ENCODE measurements around the gene ADGRF4.

ADGRF4 gene

GRCh38 chr6:47681201-47681990 lies 17.0 kb upstream of the ADGRF4 start:
- DNase-seq (ENCODE audit: low read depth): no peak

- DNase-seq (ENCODE audit: low read depth): no peak
Measured at GRCh38 chr6:47686411-47686810, 12.0 kb upstream of the ADGRF4 start.

DNA sequence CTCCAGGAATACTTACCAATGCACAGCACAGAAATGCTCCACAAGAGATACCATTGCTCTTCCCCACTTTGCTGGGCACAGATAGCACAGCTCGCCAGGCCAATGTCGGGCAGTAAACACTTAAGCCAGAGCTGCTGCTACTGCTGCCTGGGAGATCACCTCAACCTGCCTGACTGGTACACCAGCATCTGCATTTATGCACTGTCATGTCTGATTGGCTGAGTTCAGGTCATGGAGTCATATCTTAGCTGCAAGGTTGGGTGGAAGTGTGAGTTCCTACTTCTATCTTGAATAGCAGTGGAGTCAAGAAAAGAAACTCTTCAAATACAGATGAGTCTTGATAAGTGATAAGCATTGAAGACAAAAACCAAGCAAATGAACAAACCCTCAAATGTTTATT lies 10.9 kb upstream of the ADGRF4 start:
- DNase-seq (ENCODE audit: low read depth): no peak

DNA sequence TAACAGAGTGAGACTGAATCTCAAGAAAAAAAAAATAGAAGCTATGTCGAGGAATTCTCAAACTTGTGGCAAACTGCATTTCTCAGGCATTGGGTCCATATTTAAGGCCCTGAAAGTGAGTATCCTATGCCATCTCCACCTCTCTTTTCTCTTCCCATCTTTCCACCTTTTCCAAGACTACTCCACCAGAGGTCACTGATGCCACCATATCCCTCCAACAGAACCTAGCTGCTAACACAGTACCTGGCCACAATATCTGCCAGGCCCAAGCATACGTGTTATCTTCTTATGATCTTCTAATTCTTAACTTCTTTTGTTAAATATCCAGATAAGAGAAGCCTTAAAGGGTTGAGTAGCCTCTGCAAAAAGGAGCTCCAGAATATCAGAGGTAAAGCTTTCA lies 8.2 kb upstream of the ADGRF4 start:
- no peak for DNase-seq (ENCODE audit: low read depth)

- DNase-seq (ENCODE audit: low read depth): no peak
Measured at GRCh38 chr6:47690791-47691190, 7.6 kb upstream of the ADGRF4 start.

- no peak for DNase-seq (ENCODE audit: low read depth)
Measured at GRCh38 chr6:47697925-47698324, 455 bp upstream of the ADGRF4 start.

DNA sequence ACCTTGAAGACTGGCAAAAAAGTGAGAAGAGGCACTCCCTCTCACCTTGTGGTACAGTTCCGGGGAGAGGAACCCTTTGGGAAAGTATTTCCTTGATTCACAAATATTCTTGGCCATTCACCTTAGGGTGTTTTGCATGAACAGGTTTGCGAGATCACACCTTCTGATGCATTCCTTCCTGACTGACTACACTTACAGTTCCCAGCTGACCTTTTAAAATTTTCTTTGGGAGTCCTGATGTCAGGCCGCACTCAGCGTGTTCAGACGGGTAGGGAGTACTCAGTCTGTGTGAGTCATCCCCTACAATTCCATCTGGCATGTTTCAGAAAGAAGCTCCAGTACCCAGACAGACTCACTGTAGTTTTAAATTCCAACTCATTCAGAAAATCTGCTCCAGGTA lies 1.7 kb downstream of the ADGRF4 start:
- DNase-seq (ENCODE audit: low read depth): no peak

- no peak for DNase-seq (ENCODE audit: low read depth)
Measured at GRCh38 chr6:47700596-47700995, 2.2 kb downstream of the ADGRF4 start.

DNA sequence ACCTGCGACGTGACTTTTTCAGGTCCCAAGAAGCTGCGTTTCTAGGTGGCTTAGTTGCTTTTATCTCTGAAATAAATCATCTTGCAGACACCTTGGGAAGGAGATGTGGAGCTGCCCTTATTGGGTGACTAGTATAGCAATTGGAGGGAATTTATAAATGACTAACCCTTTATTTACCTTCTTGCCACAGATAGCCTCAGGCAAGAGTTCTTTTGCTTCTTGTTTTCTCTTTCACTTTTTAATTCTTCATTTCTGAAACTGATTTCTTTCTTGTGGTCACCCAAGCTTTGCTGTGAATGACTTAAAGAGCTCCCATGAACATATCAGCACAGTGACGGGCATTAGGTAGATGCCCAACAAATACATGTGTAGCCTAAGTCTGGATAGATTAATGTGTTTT lies 3.0 kb downstream of the ADGRF4 start:
- DNase-seq (ENCODE audit: low read depth): no peak

DNA sequence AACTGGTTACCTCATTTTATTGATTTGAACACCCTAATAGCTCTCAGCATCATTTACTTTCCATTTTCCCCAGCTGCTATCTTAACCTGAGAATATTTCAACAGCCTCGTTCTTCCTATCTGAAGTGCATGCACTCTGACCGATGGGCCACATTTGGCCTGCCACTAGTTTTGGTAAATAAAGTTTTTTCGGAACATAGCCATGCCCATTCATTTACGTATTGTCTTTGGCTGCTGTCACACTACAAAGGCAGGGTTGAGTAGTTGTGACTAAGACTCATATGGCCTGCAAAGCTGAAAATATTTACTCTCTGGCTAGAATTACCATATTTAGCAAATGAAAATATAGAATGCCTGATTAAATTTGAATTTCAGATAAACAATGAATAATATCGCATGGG lies 10.8 kb downstream of the ADGRF4 start:
- DNase-seq (ENCODE audit: low read depth): no peak

- no peak for DNase-seq (ENCODE audit: low read depth)
Measured at GRCh38 chr6:47710295-47710694, 11.9 kb downstream of the ADGRF4 start.

DNA sequence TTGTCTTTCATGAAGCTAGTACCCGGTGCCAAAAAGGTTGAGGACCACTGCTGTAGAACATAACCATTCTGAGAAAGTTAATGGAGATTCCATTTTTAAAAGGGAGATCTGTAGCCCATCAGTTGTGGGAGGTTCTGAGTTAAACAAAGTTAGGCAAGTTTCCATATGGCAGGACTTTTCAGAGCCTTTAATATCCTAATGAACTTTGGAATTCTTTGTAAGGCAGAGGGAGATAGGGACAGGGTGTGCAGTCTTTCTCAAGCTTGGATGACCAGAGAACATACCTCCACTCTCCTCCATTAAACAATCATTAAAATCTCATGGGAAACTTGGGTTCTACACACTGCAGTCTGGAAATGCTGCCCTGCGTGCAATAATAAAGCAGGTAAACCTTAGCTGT lies 14.8 kb downstream of the ADGRF4 start:
- DNase-seq (ENCODE audit: low read depth): no peak

DNA sequence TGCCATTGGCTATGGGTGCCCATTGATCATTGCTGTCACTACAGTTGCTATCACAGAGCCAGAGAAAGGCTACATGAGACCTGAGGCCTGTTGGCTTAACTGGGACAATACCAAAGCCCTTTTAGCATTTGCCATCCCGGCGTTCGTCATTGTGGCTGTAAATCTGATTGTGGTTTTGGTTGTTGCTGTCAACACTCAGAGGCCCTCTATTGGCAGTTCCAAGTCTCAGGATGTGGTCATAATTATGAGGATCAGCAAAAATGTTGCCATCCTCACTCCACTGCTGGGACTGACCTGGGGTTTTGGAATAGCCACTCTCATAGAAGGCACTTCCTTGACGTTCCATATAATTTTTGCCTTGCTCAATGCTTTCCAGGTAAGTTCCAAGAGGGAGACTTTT lies 16.4 kb downstream of the ADGRF4 start:
- DNase-seq (ENCODE audit: low read depth): no peak

- DNase-seq (ENCODE audit: low read depth): no peak
Measured at GRCh38 chr6:47715782-47716181, 17.4 kb downstream of the ADGRF4 start.

DNA sequence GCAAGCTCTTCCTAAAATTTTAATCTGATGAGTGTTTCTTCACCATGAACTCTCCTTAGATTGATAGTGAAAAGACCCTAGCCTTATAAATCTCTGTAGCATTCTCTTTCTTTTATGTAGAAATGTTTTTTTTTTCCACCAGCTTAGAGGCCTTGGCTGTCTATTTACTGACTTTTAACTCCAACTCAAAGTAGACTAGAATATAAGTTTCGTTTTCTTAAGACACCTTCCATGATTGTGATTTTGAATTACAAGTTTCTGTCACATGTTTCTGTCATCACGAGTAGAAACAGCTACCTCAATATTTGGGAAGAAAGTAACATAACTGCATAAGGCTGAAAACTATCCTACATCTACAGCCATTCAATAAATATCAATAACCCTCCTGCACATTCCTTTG lies 17.8 kb downstream of the ADGRF4 start:
- DNase-seq (ENCODE audit: low read depth): no peak

DNA sequence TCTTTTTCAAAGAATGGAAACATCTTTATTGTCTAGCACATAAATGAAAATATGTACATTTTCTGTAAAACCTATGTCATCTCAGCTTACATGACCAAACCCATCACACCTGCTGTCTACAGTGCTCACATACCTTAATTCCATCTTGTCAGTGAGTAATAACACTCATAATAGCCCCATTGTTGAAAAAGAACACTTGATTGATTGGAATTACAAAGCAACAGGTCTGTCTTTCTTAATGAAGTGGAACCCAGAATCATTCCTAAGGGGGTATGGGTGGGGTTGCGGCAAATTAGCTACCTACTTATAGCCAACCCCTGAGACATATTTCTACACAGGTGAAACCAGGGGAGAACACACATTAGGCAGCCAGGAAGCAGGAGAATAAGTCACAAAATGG lies 20.2 kb downstream of the ADGRF4 start:
- DNase-seq (ENCODE audit: low read depth): no peak

GRCh38 chr6:47721189-47721588 lies 22.8 kb downstream of the ADGRF4 start:
- DNase-seq (ENCODE audit: low read depth): no peak

DNA sequence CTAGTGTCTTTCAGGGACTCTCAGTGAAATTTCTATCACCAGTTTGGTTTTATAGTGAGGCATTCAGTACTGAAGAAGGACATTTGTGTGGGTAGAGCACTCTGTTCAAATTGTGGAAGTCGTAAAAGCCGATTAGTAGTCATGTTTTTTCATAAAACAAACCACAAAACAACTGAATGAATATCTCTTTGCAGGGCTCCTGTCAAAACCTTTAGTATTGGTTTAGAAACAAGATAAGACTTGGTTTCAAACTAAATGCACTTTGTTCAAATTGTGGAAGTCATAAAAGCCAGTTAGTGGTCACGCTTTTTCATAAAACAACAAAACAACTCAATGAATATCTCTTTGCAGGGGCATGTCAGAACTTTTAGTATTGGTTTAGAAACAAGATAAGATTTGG lies 23.8 kb downstream of the ADGRF4 start:
- DNase-seq (ENCODE audit: low read depth): no peak

- no peak for DNase-seq (ENCODE audit: low read depth)
Measured at GRCh38 chr6:47724300-47724699, 25.9 kb downstream of the ADGRF4 start.

GRCh38 chr6:47727391-47727790 lies 29.0 kb downstream of the ADGRF4 start:
- no peak for DNase-seq (ENCODE audit: low read depth)

DNA sequence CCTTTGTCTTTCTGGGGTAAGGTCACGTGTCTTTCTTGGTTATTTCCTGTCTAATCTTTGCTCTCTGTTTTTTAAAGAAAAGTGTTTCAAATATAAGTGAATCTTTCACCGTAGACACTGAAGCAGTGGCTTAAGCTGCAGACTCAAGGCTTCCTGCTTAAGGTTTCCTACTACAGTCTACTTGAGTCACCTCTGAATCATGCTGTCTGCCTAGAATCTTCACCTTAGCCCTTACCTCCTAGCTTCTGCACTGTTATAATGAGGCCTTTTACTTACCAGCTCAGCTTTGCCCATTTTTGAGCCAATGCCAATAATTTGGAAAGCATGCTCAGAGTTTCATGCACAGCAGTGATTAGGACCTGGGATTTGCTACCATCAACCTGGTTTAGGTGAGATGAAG lies 30.6 kb downstream of the ADGRF4 start:
- no peak for DNase-seq (ENCODE audit: low read depth)

GRCh38 chr6:47729457-47729856 lies 31.1 kb downstream of the ADGRF4 start:
- DNase-seq (ENCODE audit: low read depth): no peak

DNA sequence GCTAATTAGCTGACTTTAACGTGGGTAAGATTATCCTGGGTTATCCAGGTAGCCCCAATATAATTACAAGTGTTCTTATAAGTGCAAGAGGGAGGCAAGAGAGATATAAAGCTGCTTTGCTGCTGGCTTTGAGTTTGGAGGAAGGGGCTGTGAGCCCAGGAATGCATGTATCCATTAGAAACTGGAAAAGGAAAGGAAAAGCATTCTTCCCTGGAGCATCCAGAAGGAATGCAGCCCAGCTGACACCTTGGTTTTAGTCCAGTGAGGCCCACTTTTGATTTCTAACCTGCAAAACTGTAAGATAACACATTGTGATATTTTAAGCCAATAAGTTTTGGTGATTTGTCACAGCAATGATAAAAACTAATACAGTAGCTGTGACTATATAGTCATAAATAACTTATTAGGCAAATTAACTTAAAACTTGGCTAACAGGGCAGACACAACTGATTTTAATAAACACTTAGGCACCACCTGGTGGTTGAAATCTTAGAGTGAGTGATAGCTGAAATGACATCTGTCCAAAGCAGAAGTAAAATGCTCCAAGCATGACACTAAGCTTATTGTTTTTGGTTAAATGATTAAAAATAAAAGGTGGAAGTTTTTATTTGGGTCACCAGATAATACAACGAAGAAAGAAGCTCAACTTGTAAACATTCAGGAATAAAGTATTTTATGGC lies 35.6 kb downstream of the ADGRF4 start:
- no peak for DNase-seq (ENCODE audit: low read depth)
